ENCODE data around the gene PLEKHM1.
"Not testable (repeated sequence)": the region's sequence is repeated elsewhere in the genome, so short reads cannot be mapped to it uniquely, and the experiment has no call there.

GRCh38 chr17:45490198-45490597 is 323 bp downstream of the PLEKHM1 start:
- TF ChIP-seq CTCF (conservative IDR thresholded peaks at IDR 0.05); ZFX (IDR thresholded peaks at IDR 0.05): not testable (repeated sequence)

Measured in C4-2B (cell line).